Trophoblast cell (in vitro differentiated cells and primary cell): ENCODE data around the gene SETX.

Experiments used
- DNase-seq, 2 donors: peaks; one replicate each; pipeline ENCODE4 v3.0.0-alpha.2; 2016
- H2AFZ ChIP-seq: 2 replicates; pipeline ENCODE4 v1.6.1; 2013; ENCODE audit warnings: low read length, moderate library complexity, mild to moderate bottlenecking; ENCODE audit not compliant: insufficient read depth, poor library complexity
- H2AK5ac ChIP-seq: 2 replicates; pipeline ENCODE4 v1.6.1; 2013; ENCODE audit warnings: mild to moderate bottlenecking, low read length
- H2BK120ac ChIP-seq: 2 replicates; pipeline ENCODE4 v1.6.1; 2013; ENCODE audit warnings: low read length, mild to moderate bottlenecking, moderate library complexity; ENCODE audit not compliant: insufficient read depth, poor library complexity
- H2BK12ac ChIP-seq: 2 replicates; pipeline ENCODE4 v1.6.1; 2013; ENCODE audit warnings: mild to moderate bottlenecking, low read length, moderate library complexity
- H2BK5ac ChIP-seq: 2 replicates; pipeline ENCODE4 v1.6.1; 2013; ENCODE audit warnings: low read length, low read depth, moderate library complexity, mild to moderate bottlenecking; ENCODE audit not compliant: poor library complexity
- H3K14ac ChIP-seq: 2 replicates; pipeline ENCODE4 v1.6.1; 2013; ENCODE audit warnings: mild to moderate bottlenecking, low read length
- H3K18ac ChIP-seq: 2 replicates; pipeline ENCODE4 v1.6.1; 2013; ENCODE audit warnings: mild to moderate bottlenecking, low read length
- H3K23ac ChIP-seq: 2 replicates; pipeline ENCODE4 v1.6.1; 2013; ENCODE audit warnings: low read length
- H3K27ac ChIP-seq: 2 replicates; pipeline ENCODE4 v1.5.1; 2013; ENCODE audit warnings: low read depth, mild to moderate bottlenecking, inconsistent platforms, low read length, moderate library complexity
- H3K27me3 ChIP-seq: 2 replicates; pipeline ENCODE4 v1.6.1; 2013; ENCODE audit warnings: inconsistent platforms, mild to moderate bottlenecking, low read length, moderate library complexity; ENCODE audit not compliant: insufficient read depth
- H3K36me3 ChIP-seq, 2 experiments: 1 replicate in 1 of 2; 2 replicates in 1 of 2; pipeline ENCODE4 v1.6.1; 2013; ENCODE audit warnings: low read length in 2 of 2, mild to moderate bottlenecking in 2 of 2, moderate library complexity in 1 of 2; ENCODE audit not compliant: insufficient read depth in 2 of 2, control insufficient read depth in 1 of 2
- H3K4ac ChIP-seq: 2 replicates; pipeline ENCODE4 v1.6.1; 2013; ENCODE audit warnings: low read depth, mild to moderate bottlenecking, low read length, moderate library complexity
- H3K4me1 ChIP-seq, 2 experiments: 1 replicate in 1 of 2; 2 replicates in 1 of 2; pipeline ENCODE4 v1.6.1; 2013; ENCODE audit warnings: low read length in 2 of 2, mild to moderate bottlenecking in 2 of 2, moderate library complexity in 1 of 2; ENCODE audit not compliant: insufficient read depth in 2 of 2, control insufficient read depth in 1 of 2
- H3K4me2 ChIP-seq: 2 replicates; pipeline ENCODE4 v1.6.1; 2013; ENCODE audit warnings: inconsistent platforms, mild to moderate bottlenecking, low read length, moderate library complexity
- H3K4me3 ChIP-seq: 2 replicates; pipeline ENCODE4 v1.5.1; 2013; ENCODE audit warnings: mild to moderate bottlenecking, low read depth, low read length, inconsistent platforms
- H3K79me1 ChIP-seq: one replicate; pipeline ENCODE4 v1.6.1; 2013; ENCODE audit warnings: low read length
- H3K79me2 ChIP-seq: 2 replicates; pipeline ENCODE4 v1.6.1; 2013; ENCODE audit warnings: low read length, mild to moderate bottlenecking; ENCODE audit not compliant: control insufficient read depth, insufficient read depth, poor library complexity
- H3K9ac ChIP-seq: 2 replicates; pipeline ENCODE4 v1.6.1; 2013; ENCODE audit warnings: mild to moderate bottlenecking, low read length
- H3K9me3 ChIP-seq: 2 replicates; pipeline ENCODE4 v1.6.1; 2013; ENCODE audit warnings: low read depth, mild to moderate bottlenecking, control low read depth, inconsistent platforms, low read length; ENCODE audit not compliant: insufficient read depth
- H4K12ac ChIP-seq: 2 replicates; pipeline ENCODE4 v1.6.1; 2013; ENCODE audit warnings: low read depth, mild to moderate bottlenecking, low read length, moderate library complexity
- H4K8ac ChIP-seq: 2 replicates; pipeline ENCODE4 v1.6.1; 2013; ENCODE audit warnings: low read depth, mild to moderate bottlenecking, low read length, moderate library complexity
- H4K91ac ChIP-seq: one replicate; pipeline ENCODE4 v1.6.1; 2013; ENCODE audit warnings: low read depth, mild to moderate bottlenecking, low read length, moderate library complexity
- WGBS: extraction: QIAGEN DNeasy Blood & Tissue Kit; methylation state at CpG from one replicate; pipeline ENCODE4 v1.1.7; 2013; ENCODE audit warnings: missing lambda C conversion rate; ENCODE audit not compliant: insufficient read length, insufficient coverage; ENCODE audit errors: extremely low coverage; 5-methylcytosine and 5-hydroxymethylcytosine counted together

SETX gene

GRCh38 chr9:132268725-132269352, 85.9 kb downstream of the SETX start:
- H4K91ac ChIP-seq = peak overlapping the region; percentile 35
- peaks cover 33 to 40% of the 10 kb centered on the region in 2 experiments for H3K36me3 ChIP-seq
- H3K9ac ChIP-seq = no peak overlapping the region
- no peaks in the 10 kb centered on the region for H3K27me3 ChIP-seq
- no peak overlapping the region for H2AFZ ChIP-seq
- no peak overlapping the region for H2AK5ac ChIP-seq
- H3K9me3 ChIP-seq = no peaks in the 10 kb centered on the region
- H3K79me2 ChIP-seq = no peaks in the 10 kb centered on the region
- H3K18ac ChIP-seq = no peak overlapping the region
- no peak overlapping the region for H3K4me3 ChIP-seq
- H2BK5ac ChIP-seq = no peak overlapping the region
- H3K27ac ChIP-seq = no peak overlapping the region
- H2BK120ac ChIP-seq = no peak overlapping the region
- H3K79me1 ChIP-seq = no peaks in the 10 kb centered on the region
- no peak overlapping the region for H4K12ac ChIP-seq
- H4K8ac ChIP-seq = no peak overlapping the region
- H3K23ac ChIP-seq = no peak overlapping the region
- H3K4me2 ChIP-seq = no peak overlapping the region
- DNase-seq = peak; percentile 53 to 66
- no peaks in the 10 kb centered on the region for H3K4me1 ChIP-seq
- H3K4ac ChIP-seq = no peak overlapping the region
- no peak overlapping the region for H3K14ac ChIP-seq
- H2BK12ac ChIP-seq = peak overlapping the region; percentile 50
- WGBS = no CpG with 5 or more reads among the region's 10 CpGs

GRCh38 chr9:132267660-132268059, 87.1 kb downstream of the SETX start:
- Histone ChIP-seq H3K4me2 (no peak overlapping the region), H3K4ac (no peak overlapping the region), H4K12ac (no peak overlapping the region), H2AK5ac (no peak overlapping the region), H2AFZ (no peak overlapping the region), H3K27me3 (no peaks in the 10 kb centered on the region), H3K4me3 (no peak overlapping the region), H3K14ac (no peak overlapping the region), H2BK12ac (no peak overlapping the region), H2BK5ac (no peak overlapping the region), H3K18ac (no peak overlapping the region), H3K9me3 (no peaks in the 10 kb centered on the region), H3K9ac (no peak overlapping the region), H3K27ac (no peak overlapping the region), H3K79me2 (no peaks in the 10 kb centered on the region), H3K79me1 (no peaks in the 10 kb centered on the region), H4K8ac (no peak overlapping the region), H3K4me1 (no peaks in the 10 kb centered on the region), H4K91ac (no peak overlapping the region), H3K23ac (no peak overlapping the region), H2BK120ac (no peak overlapping the region), H3K36me3 (peaks cover 29 to 37% of the 10 kb centered on the region in 2 experiments)
- WGBS = no CpG with 5 or more reads among the region's 3 CpGs
- no peak for DNase-seq

- H3K23ac ChIP-seq = no peak overlapping the region
- no peak overlapping the region for H4K12ac ChIP-seq
- no peak overlapping the region for H3K4ac ChIP-seq
- no peak overlapping the region for H2AK5ac ChIP-seq
- H3K9ac ChIP-seq = no peak overlapping the region
- H3K79me2 ChIP-seq = no peaks in the 10 kb centered on the region
- H2AFZ ChIP-seq = no peak overlapping the region
- H4K8ac ChIP-seq = no peak overlapping the region
- no peaks in the 10 kb centered on the region for H3K27me3 ChIP-seq
- no peaks in the 10 kb centered on the region for H3K79me1 ChIP-seq
- H3K9me3 ChIP-seq = no peaks in the 10 kb centered on the region
- H3K4me2 ChIP-seq = no peak overlapping the region
- WGBS = no CpG with 5 or more reads among the region's 3 CpGs
- H3K27ac ChIP-seq = no peak overlapping the region
- no peak overlapping the region for H2BK5ac ChIP-seq
- no peak overlapping the region for H2BK12ac ChIP-seq
- no peak overlapping the region for H3K4me3 ChIP-seq
- H3K4me1 ChIP-seq = no peaks in the 10 kb centered on the region
- no peak for DNase-seq
- no peak overlapping the region for H2BK120ac ChIP-seq
- H3K14ac ChIP-seq = no peak overlapping the region
- no peak overlapping the region for H4K91ac ChIP-seq
- H3K18ac ChIP-seq = no peak overlapping the region
- peaks cover 26 to 43% of the 10 kb centered on the region in 2 experiments for H3K36me3 ChIP-seq
These were observed 88.8 kb downstream of the SETX start for GRCh38 chr9:132266017-132266416.

DNA sequence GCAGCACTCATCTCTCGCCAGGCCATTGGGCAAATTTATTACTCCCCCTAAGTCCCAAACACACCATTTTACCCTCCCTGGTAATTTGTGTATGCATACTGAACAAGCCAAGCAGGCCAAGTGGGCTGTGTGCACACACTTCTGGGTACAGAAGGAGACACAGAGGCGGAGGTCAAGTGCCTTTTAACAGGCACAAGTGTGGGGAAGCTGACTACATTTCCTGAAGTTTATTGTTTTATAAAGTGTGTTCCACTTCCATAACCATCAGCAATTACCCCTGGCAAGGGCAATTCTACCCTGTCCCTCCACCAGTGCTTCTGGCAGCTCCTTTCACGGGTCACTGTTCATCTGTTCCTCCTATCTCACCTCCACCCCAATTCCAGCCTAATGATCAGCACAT, 93.9 kb downstream of the SETX start:
- Histone ChIP-seq H2BK12ac (no peak overlapping the region), H3K4me3 (no peak overlapping the region), H2BK120ac (no peak overlapping the region), H4K91ac (no peak overlapping the region), H3K23ac (no peak overlapping the region), H2AK5ac (no peak overlapping the region), H2BK5ac (no peak overlapping the region), H3K79me1 (no peaks in the 10 kb centered on the region), H4K8ac (no peak overlapping the region), H3K4me1 (no peaks in the 10 kb centered on the region), H3K27ac (no peak overlapping the region), H3K27me3 (no peaks in the 10 kb centered on the region), H3K18ac (no peak overlapping the region), H3K36me3 (peaks cover 12 to 24% of the 10 kb centered on the region in 2 experiments), H3K79me2 (no peaks in the 10 kb centered on the region), H3K14ac (no peak overlapping the region), H4K12ac (no peak overlapping the region), H2AFZ (no peak overlapping the region), H3K9me3 (no peaks in the 10 kb centered on the region), H3K4ac (no peak overlapping the region), H3K4me2 (no peak overlapping the region), H3K9ac (no peak overlapping the region)
- no CpG with 5 or more reads among the region's 3 CpGs for WGBS
- no peak for DNase-seq
